Pulmonary artery endothelial cell (primary cell): ENCODE results near the gene DCAKD. TPM values are rescaled to one million over a fixed set of nuclear protein-coding genes. Genes with fewer than 3 reads are reported as not detected.

Source experiments
- DNase-seq: peaks from one replicate; pipeline ENCODE4 v3.0.0-alpha.2; 2011; ENCODE audit warnings: low read depth, low spot score
- total RNA-seq: library from RNA; depleted of rRNA; stranded (reverse); fragments of >200 nt; gene quantifications from 2 replicates; pipeline ENCODE4 v1.2.3, GENCODE V29; 2014

DCAKD gene
- total RNA-seq, 1 donor from 2014 or later = 20.9 TPM

DNA sequence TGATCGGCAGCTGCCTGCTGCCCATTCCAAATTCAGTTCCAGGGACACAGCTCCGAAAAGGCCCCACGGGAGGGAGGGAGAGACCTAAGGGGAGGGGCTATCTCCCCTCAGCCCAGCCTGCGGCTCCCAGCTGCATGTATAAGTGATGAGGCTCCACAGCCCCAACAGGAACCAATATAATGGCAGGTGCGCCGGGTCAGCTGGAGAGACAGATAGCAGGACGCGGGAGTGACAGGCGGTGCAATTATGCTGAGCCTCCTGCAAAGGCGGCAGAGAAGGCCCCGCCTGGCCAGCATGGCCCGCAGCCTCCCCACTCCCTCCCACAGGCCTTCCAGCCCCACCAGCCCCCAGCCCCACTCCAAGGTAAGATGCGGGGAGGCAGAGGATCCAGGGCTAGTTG, 75.2 kb downstream of the DCAKD start:
- no peak for DNase-seq

Other genes with a start within 250 kb of the DCAKD start
- 5.4 and 14.1 TPM in 2 replicates for gene GJC1, start 221.3 kb downstream of the DCAKD start, total RNA-seq
- gene HIGD1B, start 203.7 kb downstream of the DCAKD start, total RNA-seq = not detected in 2 replicates
- 226 and 278 TPM in 2 replicates for gene EFTUD2, start 152.2 kb downstream of the DCAKD start, total RNA-seq
- 0.35 and 0.53 TPM in 2 replicates for gene GFAP, start 136.1 kb downstream of the DCAKD start, total RNA-seq
- 3.4 and 6.5 TPM in 2 replicates for gene KIF18B, start 103.9 kb downstream of the DCAKD start, total RNA-seq
- 0.11 and 0.20 TPM in 2 replicates for gene C1QL1, start 83.3 kb downstream of the DCAKD start, total RNA-seq
- gene NMT1, start 9.7 kb upstream of the DCAKD start, total RNA-seq = 74.8 and 86.0 TPM in 2 replicates
- gene PLCD3, start 80.9 kb upstream of the DCAKD start, total RNA-seq = 10.5 and 13.7 TPM in 2 replicates
- gene ACBD4, start 84.1 kb upstream of the DCAKD start, total RNA-seq = 4.4 and 5.5 TPM in 2 replicates
- gene HEXIM1, start 96.8 kb upstream of the DCAKD start, total RNA-seq = 9.7 and 9.8 TPM in 2 replicates
- 3.0 and 4.4 TPM in 2 replicates for gene HEXIM2, start 110.2 kb upstream of the DCAKD start, total RNA-seq
- 0.63 and 1.1 TPM in 2 replicates for gene FMNL1, start 170.3 kb upstream of the DCAKD start, total RNA-seq
- not detected in 2 replicates for gene SPATA32, start 210.5 kb upstream of the DCAKD start, total RNA-seq